ENCODE measurements around the gene USP22. TPM values are rescaled to one million over a fixed set of nuclear protein-coding genes. Genes with fewer than 3 reads are reported as not detected.

USP22 gene
- total RNA-seq, 1 experiment from 2014 or later: 210 TPM

- BruUV-seq (replicated peaks): no TSS peak
- H3K9me2 ChIP-seq (ENCODE audit: insufficient read depth): no peaks in the 10 kb centered on the region
- H2AFZ ChIP-seq (ENCODE audit: low read depth, low read length, poor library complexity, severe bottlenecking): no peak overlapping the region
- no peak overlapping the region for H3K4me3 ChIP-seq (replicated peaks in 1 of 2; ENCODE audit: low read depth in 1 of 2, low read length in 2 of 2)
- no peak overlapping the region for H3K9ac ChIP-seq (ENCODE audit: low read length)
- peaks cover 12% of the 10 kb centered on the region; the same call in 1 of the 2 replicates for H3K27me3 ChIP-seq (ENCODE audit: insufficient read depth, low read length)
- no peak overlapping the region for H3K27ac ChIP-seq (ENCODE audit: low read depth, low read length)
- H3K36me3 ChIP-seq (ENCODE audit: control insufficient read depth in 1 of 2, insufficient read depth in 2 of 2, low read length in 2 of 2): no peaks in the 10 kb centered on the region
- ChIA-PET CTCF (no interaction called here), POLR2A (no interaction called here), RAD21 (ENCODE audit: low non-redundant PET in 1 of 2, low total read pairs in 2 of 2, uncharacterized antibody in 2 of 2, unreplicated experiment in 2 of 2) (no interaction called here)
- no peak for ATAC-seq
- no peak overlapping the region for H3K4me2 ChIP-seq (ENCODE audit: low read length)
- TF ChIP-seq TCF7L2 (IDR thresholded peaks at IDR 0.05; ENCODE audit: borderline replicate concordance, extremely low read depth, insufficient read depth, insufficient read length) (no peak), JUND (IDR thresholded peaks at IDR 0.05) (no peak), YY1 (IDR thresholded peaks at IDR 0.05; ENCODE audit: extremely low read depth, insufficient replicate concordance, low read depth, low read length) (no peak)
- no peak for DNase-seq (ENCODE audit: low read depth, low spot score)
- no peaks in the 10 kb centered on the region for H3K79me2 ChIP-seq (ENCODE audit: insufficient read depth, low read length)
- H3K9me3 ChIP-seq (ENCODE audit: control insufficient read depth in 1 of 2, insufficient read depth in 1 of 2, low read depth in 1 of 2, low read length in 2 of 2): no peaks in the 10 kb centered on the region
- no peaks in the 10 kb centered on the region for H3K4me1 ChIP-seq (ENCODE audit: control insufficient read depth in 1 of 2, insufficient read depth in 2 of 2, low read length in 2 of 2)
- no peaks in the 10 kb centered on the region for H4K20me1 ChIP-seq (ENCODE audit: insufficient read depth)
- intact Hi-C loops (cut with micrococcal nuclease): no loop called here
Measured at GRCh38 chr17:20954794-20955193, 88.0 kb downstream of the USP22 start.

GRCh38 chr17:20952183-20952582 lies 90.6 kb downstream of the USP22 start:
- Histone ChIP-seq H3K9ac (ENCODE audit: low read length) (no peak overlapping the region), H2AFZ (ENCODE audit: low read depth, low read length, poor library complexity, severe bottlenecking) (no peak overlapping the region), H4K20me1 (ENCODE audit: insufficient read depth) (no peaks in the 10 kb centered on the region), H3K27ac (ENCODE audit: low read depth, low read length) (no peak overlapping the region), H3K9me3 (ENCODE audit: control insufficient read depth in 1 of 2, insufficient read depth in 1 of 2, low read depth in 1 of 2, low read length in 2 of 2) (no peaks in the 10 kb centered on the region), H3K4me2 (ENCODE audit: low read length) (no peak overlapping the region), H3K79me2 (ENCODE audit: insufficient read depth, low read length) (no peaks in the 10 kb centered on the region), H3K4me3 (replicated peaks in 1 of 2; ENCODE audit: low read depth in 1 of 2, low read length in 2 of 2) (no peak overlapping the region), H3K27me3 (ENCODE audit: insufficient read depth, low read length) (peaks cover 17% of the 10 kb centered on the region; the same call in 1 of the 2 replicates), H3K9me2 (ENCODE audit: insufficient read depth) (no peaks in the 10 kb centered on the region), H3K36me3 (ENCODE audit: control insufficient read depth in 1 of 2, insufficient read depth in 2 of 2, low read length in 2 of 2) (no peaks in the 10 kb centered on the region), H3K4me1 (ENCODE audit: control insufficient read depth in 1 of 2, insufficient read depth in 2 of 2, low read length in 2 of 2) (no peaks in the 10 kb centered on the region)
- POLR2A ChIA-PET: no interaction called here
- RAD21 ChIA-PET (ENCODE audit: low non-redundant PET in 1 of 2, low total read pairs in 2 of 2, uncharacterized antibody in 2 of 2, unreplicated experiment in 2 of 2): no interaction called here
- intact Hi-C loops (cut with micrococcal nuclease): no loop called here
- no TSS peak for BruUV-seq (replicated peaks)
- DNase-seq (ENCODE audit: low read depth, low spot score) (no peak), ATAC-seq (no peak)
- no peak for TF ChIP-seq EZH2 (IDR thresholded peaks at IDR 0.05)
- no peak for TF ChIP-seq YY1 (IDR thresholded peaks at IDR 0.05; ENCODE audit: extremely low read depth, insufficient replicate concordance, low read depth, low read length)
- TF ChIP-seq CEBPB (IDR thresholded peaks at IDR 0.05; ENCODE audit: low read depth): no peak
- TF ChIP-seq SRF (IDR thresholded peaks at IDR 0.05; ENCODE audit: low read depth): no peak
- TF ChIP-seq POLR2A (IDR thresholded peaks at IDR 0.05; ENCODE audit: borderline replicate concordance, extremely low read depth, insufficient read depth, insufficient read length): no peak
- TF ChIP-seq ZBTB33 (IDR thresholded peaks at IDR 0.05; ENCODE audit: extremely low read depth, insufficient replicate concordance, low read length): no peak
- no peak for TF ChIP-seq ATF3 (IDR thresholded peaks at IDR 0.05)
- no peak for TF ChIP-seq JUND (IDR thresholded peaks at IDR 0.05)
- no peak for TF ChIP-seq EZH2phosphoT487 (IDR thresholded peaks at IDR 0.05; ENCODE audit: borderline replicate concordance)
- no peak for TF ChIP-seq SP1 (IDR thresholded peaks at IDR 0.05; ENCODE audit: low read depth)
- TF ChIP-seq FOSL1 (IDR thresholded peaks at IDR 0.05; ENCODE audit: low read depth): no peak
- no peak for TF ChIP-seq CTCF (IDR thresholded peaks at IDR 0.05 in 2 of 3, conservative IDR thresholded peaks at IDR 0.05 in 1 of 3; ENCODE audit: borderline replicate concordance in 1 of 3, insufficient read depth in 1 of 3, low read depth in 2 of 3, low read length in 2 of 3)
- CTCF ChIA-PET: interaction anchor here (1.1 kb wide), 1 partner anchor 8 kb away, joined by 3 read pairs; no protein-coding TSS in a partner anchor
